ENCODE measurements around the gene HNRNPUL1. TPM values are rescaled to one million over a fixed set of nuclear protein-coding genes. Genes with fewer than 3 reads are reported as not detected.

The HNRNPUL1 gene
- total RNA-seq, 1 experiment from 2014 or later: 266 TPM

DNA sequence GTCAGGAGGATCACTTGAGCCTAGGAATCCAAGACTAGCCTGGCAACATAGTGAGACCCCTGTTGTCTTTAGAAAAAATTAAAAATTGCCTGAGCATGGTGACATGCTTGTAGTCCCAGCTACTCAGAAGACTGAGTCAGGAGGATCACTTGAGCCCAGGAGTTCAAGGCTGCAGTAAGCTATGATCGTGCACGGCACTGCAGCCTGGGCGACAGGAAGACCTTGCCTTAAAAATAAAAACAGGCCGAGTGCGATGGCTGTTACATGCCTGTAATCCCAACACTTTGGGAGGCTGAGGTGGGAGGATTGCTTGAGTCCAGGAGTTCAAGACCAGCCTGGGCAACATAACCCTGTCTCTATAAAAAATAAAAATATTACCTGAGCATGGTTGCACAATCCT lies 5.4 kb downstream of the HNRNPUL1 start:
- CTCF ChIA-PET: no interaction called here
- no peak overlapping the region for H3K27ac ChIP-seq
- H2AFZ ChIP-seq: no peak overlapping the region
- H3K36me3 ChIP-seq (ENCODE audit: low read depth): peaks cover 52% of the 10 kb centered on the region
- no peaks in the 10 kb centered on the region for H3K9me2 ChIP-seq (ENCODE audit: insufficient read depth)
- H3K4me3 ChIP-seq: no peak overlapping the region
- no peaks in the 10 kb centered on the region for H3K9me3 ChIP-seq (ENCODE audit: insufficient read depth, low read depth)
- H4K20me1 ChIP-seq (ENCODE audit: insufficient read depth): peaks cover 11% of the 10 kb centered on the region; the same call in 1 of the 2 replicates
- peaks cover 51% of the 10 kb centered on the region for H3K79me2 ChIP-seq (ENCODE audit: low read depth)
- DNase-seq: no peak
- H3F3A ChIP-seq (ENCODE audit: insufficient read depth, low read depth): no peaks in the 10 kb centered on the region
- no TSS peak for BruUV-seq (replicated peaks)
- TF ChIP-seq EZH2 (IDR thresholded peaks at IDR 0.05; ENCODE audit: low read depth): no peak
- TF ChIP-seq, protein P1, sequence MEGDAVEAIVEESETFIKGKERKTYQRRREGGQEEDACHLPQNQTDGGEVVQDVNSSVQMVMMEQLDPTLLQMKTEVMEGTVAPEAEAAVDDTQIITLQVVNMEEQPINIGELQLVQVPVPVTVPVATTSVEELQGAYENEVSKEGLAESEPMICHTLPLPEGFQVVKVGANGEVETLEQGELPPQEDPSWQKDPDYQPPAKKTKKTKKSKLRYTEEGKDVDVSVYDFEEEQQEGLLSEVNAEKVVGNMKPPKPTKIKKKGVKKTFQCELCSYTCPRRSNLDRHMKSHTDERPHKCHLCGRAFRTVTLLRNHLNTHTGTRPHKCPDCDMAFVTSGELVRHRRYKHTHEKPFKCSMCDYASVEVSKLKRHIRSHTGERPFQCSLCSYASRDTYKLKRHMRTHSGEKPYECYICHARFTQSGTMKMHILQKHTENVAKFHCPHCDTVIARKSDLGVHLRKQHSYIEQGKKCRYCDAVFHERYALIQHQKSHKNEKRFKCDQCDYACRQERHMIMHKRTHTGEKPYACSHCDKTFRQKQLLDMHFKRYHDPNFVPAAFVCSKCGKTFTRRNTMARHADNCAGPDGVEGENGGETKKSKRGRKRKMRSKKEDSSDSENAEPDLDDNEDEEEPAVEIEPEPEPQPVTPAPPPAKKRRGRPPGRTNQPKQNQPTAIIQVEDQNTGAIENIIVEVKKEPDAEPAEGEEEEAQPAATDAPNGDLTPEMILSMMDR (conservative IDR thresholded peaks at IDR 0.05): no peak
- H3K27me3 ChIP-seq (ENCODE audit: insufficient read depth, low read depth): no peaks in the 10 kb centered on the region
- intact Hi-C loops (cut with micrococcal nuclease; ENCODE audit: unreplicated experiment): loop anchor here (10.0 kb wide), 1 partner anchor 125 kb away; no protein-coding TSS in a partner anchor
- POLR2A ChIA-PET (ENCODE audit: unreplicated experiment): interaction anchor here (0.6 kb wide), 2 partner anchors 94 to 449 kb away, joined by 4 to 5 read pairs; partner anchors contain the start of gene B9D2
- H3K4me1 ChIP-seq (replicated peaks; ENCODE audit: insufficient read depth): peaks cover 10% of the 10 kb centered on the region; the same call in 1 of the 2 replicates
- H3K4me2 ChIP-seq: no peak overlapping the region

DNA sequence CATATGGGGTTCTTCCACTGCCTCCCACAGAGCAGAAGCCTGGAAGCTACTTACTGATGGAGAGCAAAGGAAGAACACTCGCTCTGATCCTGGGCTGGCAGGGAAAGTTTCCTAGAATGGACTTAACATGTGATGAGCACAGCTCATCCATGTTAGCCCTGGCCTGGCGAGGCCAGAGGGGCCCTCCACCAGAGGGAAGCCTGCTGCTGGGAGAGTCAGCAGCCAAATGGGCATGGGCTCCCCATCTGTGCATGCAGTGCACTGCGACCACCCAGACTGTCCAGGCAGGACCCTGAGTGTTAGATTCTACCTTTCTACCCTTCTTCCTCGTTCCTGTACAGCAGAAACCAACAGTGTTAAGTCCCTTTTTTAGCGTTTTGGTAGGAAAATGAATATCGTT lies 8.9 kb downstream of the HNRNPUL1 start:
- H3K9me3 ChIP-seq (ENCODE audit: insufficient read depth, low read depth): no peaks in the 10 kb centered on the region
- no peak overlapping the region for H2AFZ ChIP-seq
- POLR2A ChIA-PET (ENCODE audit: unreplicated experiment): no interaction called here
- no peaks in the 10 kb centered on the region for H3K4me1 ChIP-seq (replicated peaks; ENCODE audit: insufficient read depth)
- no peaks in the 10 kb centered on the region for H3K9me2 ChIP-seq (ENCODE audit: insufficient read depth)
- BruUV-seq (replicated peaks): no TSS peak
- H3K27ac ChIP-seq: no peak overlapping the region
- H4K20me1 ChIP-seq (ENCODE audit: insufficient read depth): peaks cover 7% of the 10 kb centered on the region; the same call in 1 of the 2 replicates
- TF ChIP-seq, protein P1 (conservative IDR thresholded peaks at IDR 0.05): no peak
- TF ChIP-seq EZH2 (IDR thresholded peaks at IDR 0.05; ENCODE audit: low read depth): no peak
- no peak overlapping the region for H3K4me3 ChIP-seq
- CTCF ChIA-PET: no interaction called here
- DNase-seq: no peak
- no peak overlapping the region for H3K4me2 ChIP-seq
- H3K36me3 ChIP-seq (ENCODE audit: low read depth): peaks cover 73% of the 10 kb centered on the region
- peaks cover 16% of the 10 kb centered on the region for H3K79me2 ChIP-seq (ENCODE audit: low read depth)
- intact Hi-C loops (cut with micrococcal nuclease; ENCODE audit: unreplicated experiment): no loop called here
- H3F3A ChIP-seq (ENCODE audit: insufficient read depth, low read depth): peaks cover 11% of the 10 kb centered on the region
- no peaks in the 10 kb centered on the region for H3K27me3 ChIP-seq (ENCODE audit: insufficient read depth, low read depth)

DNA sequence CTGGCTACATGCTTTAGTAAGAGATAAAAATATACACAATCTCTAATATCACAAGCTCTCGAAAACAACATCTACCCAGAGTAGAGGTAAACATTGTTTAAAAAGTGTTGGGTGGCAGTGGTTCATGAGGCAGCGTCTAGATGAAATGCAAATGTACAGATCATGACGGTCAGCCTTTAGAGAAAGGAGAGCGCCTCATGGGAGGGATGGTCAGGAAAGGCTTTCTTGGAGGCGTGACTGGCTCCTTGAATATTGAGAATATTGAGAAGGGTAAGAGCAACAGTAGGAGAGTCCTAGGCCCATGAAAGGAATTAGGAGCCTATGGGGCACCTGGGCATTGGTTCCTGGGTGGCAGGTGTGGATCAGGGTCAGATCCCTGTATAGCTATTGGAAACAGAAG lies 10.6 kb downstream of the HNRNPUL1 start:
- no peaks in the 10 kb centered on the region for H3K4me1 ChIP-seq (replicated peaks; ENCODE audit: insufficient read depth)
- no peaks in the 10 kb centered on the region for H3K9me3 ChIP-seq (ENCODE audit: insufficient read depth, low read depth)
- H3K36me3 ChIP-seq (ENCODE audit: low read depth): peaks cover 70% of the 10 kb centered on the region
- ChIA-PET CTCF (no interaction called here), POLR2A (ENCODE audit: unreplicated experiment) (no interaction called here)
- BruUV-seq (replicated peaks): no TSS peak
- no peak overlapping the region for H3K4me3 ChIP-seq
- H3K9me2 ChIP-seq (ENCODE audit: insufficient read depth): no peaks in the 10 kb centered on the region
- intact Hi-C loops (cut with micrococcal nuclease; ENCODE audit: unreplicated experiment): no loop called here
- no peak overlapping the region for H3K27ac ChIP-seq
- peaks cover 11% of the 10 kb centered on the region; the same call in 1 of the 2 replicates for H4K20me1 ChIP-seq (ENCODE audit: insufficient read depth)
- TF ChIP-seq, protein P1 (conservative IDR thresholded peaks at IDR 0.05): no peak
- TF ChIP-seq EZH2 (IDR thresholded peaks at IDR 0.05; ENCODE audit: low read depth): no peak
- no peak for DNase-seq
- H3K4me2 ChIP-seq: no peak overlapping the region
- no peaks in the 10 kb centered on the region; the same call in 1 of the 2 replicates for H3K79me2 ChIP-seq (ENCODE audit: low read depth)
- H2AFZ ChIP-seq: no peak overlapping the region
- no peaks in the 10 kb centered on the region for H3K27me3 ChIP-seq (ENCODE audit: insufficient read depth, low read depth)
- H3F3A ChIP-seq (ENCODE audit: insufficient read depth, low read depth): peaks cover 11% of the 10 kb centered on the region
